ENCODE measurements around the gene HUNK.

DNA sequence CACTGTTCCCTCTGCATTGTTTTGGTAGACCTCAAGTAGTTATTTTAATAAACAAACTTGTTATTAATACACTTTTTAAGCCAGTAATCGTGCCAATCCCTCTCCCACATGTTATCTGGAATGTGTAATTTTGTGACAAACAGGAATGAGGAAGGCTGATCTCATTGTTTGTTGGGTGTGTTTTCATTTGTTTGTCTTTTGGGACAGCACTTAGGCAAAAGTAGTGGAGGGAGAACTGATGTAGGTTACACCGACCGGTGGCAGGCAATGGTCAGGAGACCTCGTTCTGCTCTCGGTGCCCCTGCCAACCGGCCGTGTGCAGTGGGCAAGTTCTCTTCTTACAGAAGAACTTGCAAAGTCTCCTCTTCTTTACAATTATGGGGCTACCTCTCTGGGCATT is 99.8 kb downstream of the HUNK start:
- TF ChIP-seq, protein P1, sequence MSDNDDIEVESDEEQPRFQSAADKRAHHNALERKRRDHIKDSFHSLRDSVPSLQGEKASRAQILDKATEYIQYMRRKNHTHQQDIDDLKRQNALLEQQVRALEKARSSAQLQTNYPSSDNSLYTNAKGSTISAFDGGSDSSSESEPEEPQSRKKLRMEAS (IDR thresholded peaks at IDR 0.05; ENCODE audit: low read depth, low read length) = no peak
- TF ChIP-seq, protein P2, sequence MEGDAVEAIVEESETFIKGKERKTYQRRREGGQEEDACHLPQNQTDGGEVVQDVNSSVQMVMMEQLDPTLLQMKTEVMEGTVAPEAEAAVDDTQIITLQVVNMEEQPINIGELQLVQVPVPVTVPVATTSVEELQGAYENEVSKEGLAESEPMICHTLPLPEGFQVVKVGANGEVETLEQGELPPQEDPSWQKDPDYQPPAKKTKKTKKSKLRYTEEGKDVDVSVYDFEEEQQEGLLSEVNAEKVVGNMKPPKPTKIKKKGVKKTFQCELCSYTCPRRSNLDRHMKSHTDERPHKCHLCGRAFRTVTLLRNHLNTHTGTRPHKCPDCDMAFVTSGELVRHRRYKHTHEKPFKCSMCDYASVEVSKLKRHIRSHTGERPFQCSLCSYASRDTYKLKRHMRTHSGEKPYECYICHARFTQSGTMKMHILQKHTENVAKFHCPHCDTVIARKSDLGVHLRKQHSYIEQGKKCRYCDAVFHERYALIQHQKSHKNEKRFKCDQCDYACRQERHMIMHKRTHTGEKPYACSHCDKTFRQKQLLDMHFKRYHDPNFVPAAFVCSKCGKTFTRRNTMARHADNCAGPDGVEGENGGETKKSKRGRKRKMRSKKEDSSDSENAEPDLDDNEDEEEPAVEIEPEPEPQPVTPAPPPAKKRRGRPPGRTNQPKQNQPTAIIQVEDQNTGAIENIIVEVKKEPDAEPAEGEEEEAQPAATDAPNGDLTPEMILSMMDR (IDR thresholded peaks at IDR 0.05; ENCODE audit: low read depth, low read length) = no peak
